Left lung (tissue), 10 donors: ENCODE data around the gene SRRT. TPM values are rescaled to one million over a fixed set of nuclear protein-coding genes. Genes with fewer than 3 reads are reported as not detected.
"Not testable (repeated sequence)": the region's sequence is repeated elsewhere in the genome, so short reads cannot be mapped to it uniquely, and the experiment has no call there.

Experiments used
- ATAC-seq: fragments of 200-7000 bp; cut with Tn5 transposase; one replicate; pipeline ENCODE4 v1.9.1; 2020; ENCODE audit warnings: moderate library complexity
- DNase-seq, 4 donors: peaks; one replicate each; pipeline ENCODE4 v3.0.0-alpha.2; 2013 to 2020
- H3K27ac ChIP-seq, 2 donors: fragments of 200-600 bp; sonication (generic) in 1 of 2; one replicate each; pipeline versions ENCODE4 v1.5.0 to v1.8.0; 2020 to 2021
- H3K27me3 ChIP-seq, 2 donors: fragments of 200-600 bp; sonication (generic) in 1 of 2; one replicate each; pipeline versions ENCODE4 v1.5.0 to v1.8.0; 2020 to 2021
- H3K36me3 ChIP-seq, 2 donors: fragments of 200-600 bp; sonication (generic) in 1 of 2; one replicate each; pipeline versions ENCODE4 v1.5.0 to v1.8.0; 2020 to 2021
- H3K4me1 ChIP-seq, 2 donors: fragments of 200-600 bp; one replicate each; pipeline ENCODE4 v1.8.0; 2021
- H3K4me3 ChIP-seq, 2 donors: fragments of 200-600 bp; sonication (generic) in 1 of 2; one replicate each; pipeline versions ENCODE4 v1.5.0 to v1.8.0; 2020 to 2021; ENCODE audit warnings: mild to moderate bottlenecking in 1 of 2
- H3K9me3 ChIP-seq, 2 donors: fragments of 200-600 bp; sonication (generic) in 1 of 2; one replicate each; pipeline versions ENCODE4 v1.5.0 to v1.8.0; 2020 to 2021
- intact Hi-C, 2 donors: fragments of 100-400 bp; cut with DNase I; formaldehyde crosslinking; loops; one replicate each; pipeline versions ENCODE4 v1.11.2 to v1.14.2; 2022
- polyA plus RNA-seq, 6 donors: library from polyadenylated mRNA; unstranded; fragments of 120-200 nt; gene quantifications; one replicate each; pipeline ENCODE4 v1.2.1, GENCODE V29; 2013; ENCODE audit not compliant: insufficient read length in 6 of 6
- total RNA-seq, 2 donors: library from RNA; stranded (reverse); fragmentation: NEBNext Ultra II Directional; extraction: Animal tissue kit (Norgen Biotek cat#: 25700); gene quantifications; one replicate each; pipeline ENCODE4 v1.2.1, GENCODE V29; 2021
- TF ChIP-seq, protein P1 (sequence below), 2 donors: fragments of 200-600 bp; sonication (generic) in 1 of 2; IDR thresholded peaks; one replicate each; pipeline versions ENCODE4 v1.5.0 to v1.8.0; 2021; ENCODE audit warnings: antibody characterized with exemption in 2 of 2
- donor health status: DM: no; HTN: yes; CAD: no.
- donor health status: DM: no; HTN: no; CAD: no.

The SRRT gene
- total and polyA plus RNA-seq, 8 donors: 91.4 to 232 (median 166) TPM

DNA sequence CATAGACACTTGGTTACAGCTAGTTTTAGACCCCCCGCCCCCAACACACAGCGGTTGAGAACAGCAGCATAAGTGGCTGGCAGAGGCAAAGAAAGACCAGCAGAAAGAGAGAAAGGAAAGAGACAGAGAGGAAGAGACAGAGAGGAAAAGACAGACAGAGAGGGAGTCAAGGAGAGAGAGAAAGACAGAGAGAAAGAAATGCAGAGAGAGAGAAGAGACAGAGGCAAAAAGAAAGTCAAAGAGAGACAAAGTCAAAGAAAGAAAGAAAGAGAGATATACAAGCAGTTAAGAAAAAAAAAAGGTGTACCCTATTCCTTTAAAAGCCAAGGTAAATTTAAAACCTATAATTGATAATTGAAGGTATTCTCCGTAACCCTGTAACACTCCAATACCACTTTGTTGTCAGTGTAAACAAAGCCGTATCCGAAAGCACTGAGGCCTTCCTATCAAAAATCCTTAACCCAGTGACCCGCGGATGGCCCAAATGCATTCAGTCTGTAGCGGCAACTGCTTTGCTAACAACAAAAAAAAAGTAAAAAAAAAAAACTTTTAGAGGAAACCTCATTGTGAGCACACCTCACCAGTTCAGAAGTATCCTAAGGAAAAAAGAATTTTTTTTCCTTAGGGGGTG is 34.3 kb upstream of the SRRT start:
- DNase-seq (no peak), ATAC-seq (no peak)
- TF ChIP-seq, protein P1, sequence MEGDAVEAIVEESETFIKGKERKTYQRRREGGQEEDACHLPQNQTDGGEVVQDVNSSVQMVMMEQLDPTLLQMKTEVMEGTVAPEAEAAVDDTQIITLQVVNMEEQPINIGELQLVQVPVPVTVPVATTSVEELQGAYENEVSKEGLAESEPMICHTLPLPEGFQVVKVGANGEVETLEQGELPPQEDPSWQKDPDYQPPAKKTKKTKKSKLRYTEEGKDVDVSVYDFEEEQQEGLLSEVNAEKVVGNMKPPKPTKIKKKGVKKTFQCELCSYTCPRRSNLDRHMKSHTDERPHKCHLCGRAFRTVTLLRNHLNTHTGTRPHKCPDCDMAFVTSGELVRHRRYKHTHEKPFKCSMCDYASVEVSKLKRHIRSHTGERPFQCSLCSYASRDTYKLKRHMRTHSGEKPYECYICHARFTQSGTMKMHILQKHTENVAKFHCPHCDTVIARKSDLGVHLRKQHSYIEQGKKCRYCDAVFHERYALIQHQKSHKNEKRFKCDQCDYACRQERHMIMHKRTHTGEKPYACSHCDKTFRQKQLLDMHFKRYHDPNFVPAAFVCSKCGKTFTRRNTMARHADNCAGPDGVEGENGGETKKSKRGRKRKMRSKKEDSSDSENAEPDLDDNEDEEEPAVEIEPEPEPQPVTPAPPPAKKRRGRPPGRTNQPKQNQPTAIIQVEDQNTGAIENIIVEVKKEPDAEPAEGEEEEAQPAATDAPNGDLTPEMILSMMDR (IDR thresholded peaks at IDR 0.05): no peak
- Histone ChIP-seq H3K27me3 (no peaks in the 10 kb centered on the region), H3K4me3 (no peak overlapping the region), H3K4me1 (peaks cover 6 to 19% of the 10 kb centered on the region in 2 donors), H3K9me3 (no peaks in the 10 kb centered on the region), H3K27ac (no peak overlapping the region), H3K36me3 (no peaks in the 10 kb centered on the region)
- intact Hi-C loops: no loop called here

DNA sequence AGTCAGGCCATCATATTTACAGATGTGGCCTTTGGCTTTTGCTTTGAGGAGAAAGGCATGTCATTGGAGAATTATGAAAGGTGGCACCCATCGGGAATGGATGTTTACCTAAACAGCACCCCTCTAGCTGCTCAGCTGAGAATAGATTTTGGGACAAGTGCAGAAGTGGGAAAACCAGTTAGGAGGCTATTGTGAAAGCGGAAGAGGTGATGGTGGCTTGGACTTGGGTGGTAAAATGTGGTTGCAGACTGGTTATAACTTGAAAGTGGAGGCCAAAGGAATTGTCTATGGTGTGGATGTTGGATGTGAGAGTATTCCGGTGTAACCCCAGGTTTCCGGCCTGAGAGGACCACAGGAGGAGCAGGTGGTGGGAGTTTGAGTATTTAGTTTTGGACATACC is 27.5 kb upstream of the SRRT start:
- H3K4me1 ChIP-seq: peaks cover 0 to 8% of the 10 kb centered on the region in 2 donors
- intact Hi-C loops: no loop called here
- no peaks in the 10 kb centered on the region for H3K9me3 ChIP-seq
- no peaks in the 10 kb centered on the region for H3K36me3 ChIP-seq
- ATAC-seq (no peak), DNase-seq (no peak)
- TF ChIP-seq, protein P1 (IDR thresholded peaks at IDR 0.05): no peak
- no peak overlapping the region for H3K4me3 ChIP-seq
- no peak overlapping the region for H3K27ac ChIP-seq
- H3K27me3 ChIP-seq: no peaks in the 10 kb centered on the region

DNA sequence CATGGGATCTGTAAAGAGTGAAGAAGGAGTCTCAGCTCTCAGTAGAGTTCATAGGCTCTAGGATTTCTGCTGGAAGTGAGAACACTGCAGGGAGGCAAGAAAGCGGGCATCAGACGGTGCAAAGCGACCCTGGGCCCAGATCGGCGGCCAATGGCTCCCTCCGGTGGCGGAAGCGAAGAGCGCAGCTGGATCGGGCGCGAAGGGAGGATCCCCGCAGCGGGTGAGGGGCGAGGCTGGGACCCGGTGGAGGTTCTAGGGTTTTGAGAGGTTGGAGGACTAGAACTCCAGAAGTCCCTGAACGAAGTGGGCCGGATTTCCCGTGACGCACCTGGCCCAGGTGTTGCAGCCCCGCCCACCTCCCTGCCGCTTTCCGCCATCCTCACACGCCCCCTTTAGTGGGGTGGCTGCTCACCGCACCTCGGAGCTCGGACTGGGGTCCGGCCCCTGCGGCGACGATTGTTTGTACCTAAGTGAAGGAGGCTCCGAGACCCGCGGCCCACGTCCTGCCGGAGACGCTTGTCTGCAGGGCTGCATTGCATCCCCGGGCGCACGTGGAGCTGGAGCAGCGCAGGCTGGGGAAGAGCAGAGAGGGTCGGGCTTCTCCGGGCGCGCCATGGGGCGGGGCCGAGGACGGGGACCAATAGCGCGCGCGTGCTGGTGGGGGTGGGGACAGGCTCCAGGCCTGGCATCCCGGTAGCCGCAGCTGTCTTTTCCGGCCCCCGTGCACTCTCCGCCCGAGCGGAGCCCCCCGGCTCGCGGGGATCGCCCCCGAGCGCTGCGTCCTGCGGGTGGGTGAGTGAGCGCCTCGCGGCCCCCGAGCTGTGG is 22.6 kb upstream of the SRRT start, which contains the start of gene SLC12A9:
Gene SLC12A9, plus strand, starts transcription at position 666 of the 825 bp plus-strand sequence. CDS start 1,485 bp downstream, outside the sequence.
- Histone ChIP-seq H3K27me3 (no peaks in the 10 kb centered on the region), H3K36me3 (peaks cover 0 to 22% of the 10 kb centered on the region in 2 donors), H3K27ac (peak within 1 kb of the TSS in 1 of 2 donors; percentile 87), H3K4me1 (peaks cover 0 to 26% of the 10 kb centered on the region in 2 donors), H3K9me3 (no peaks in the 10 kb centered on the region), H3K4me3 (peak within 1 kb of the TSS; percentile 86 to 87)
- ATAC-seq (peak; percentile 100), DNase-seq (peak; percentile 89 to 98 (median 94))
- intact Hi-C loops: loop anchor here in 1 of 2 donors (5.0 to 10.0 kb wide), 2 partner anchors 50 to 147 kb away; partner anchors contain the start of gene POP7
- TF ChIP-seq, protein P1 (IDR thresholded peaks at IDR 0.05): peak; percentile 88 to 92

DNA sequence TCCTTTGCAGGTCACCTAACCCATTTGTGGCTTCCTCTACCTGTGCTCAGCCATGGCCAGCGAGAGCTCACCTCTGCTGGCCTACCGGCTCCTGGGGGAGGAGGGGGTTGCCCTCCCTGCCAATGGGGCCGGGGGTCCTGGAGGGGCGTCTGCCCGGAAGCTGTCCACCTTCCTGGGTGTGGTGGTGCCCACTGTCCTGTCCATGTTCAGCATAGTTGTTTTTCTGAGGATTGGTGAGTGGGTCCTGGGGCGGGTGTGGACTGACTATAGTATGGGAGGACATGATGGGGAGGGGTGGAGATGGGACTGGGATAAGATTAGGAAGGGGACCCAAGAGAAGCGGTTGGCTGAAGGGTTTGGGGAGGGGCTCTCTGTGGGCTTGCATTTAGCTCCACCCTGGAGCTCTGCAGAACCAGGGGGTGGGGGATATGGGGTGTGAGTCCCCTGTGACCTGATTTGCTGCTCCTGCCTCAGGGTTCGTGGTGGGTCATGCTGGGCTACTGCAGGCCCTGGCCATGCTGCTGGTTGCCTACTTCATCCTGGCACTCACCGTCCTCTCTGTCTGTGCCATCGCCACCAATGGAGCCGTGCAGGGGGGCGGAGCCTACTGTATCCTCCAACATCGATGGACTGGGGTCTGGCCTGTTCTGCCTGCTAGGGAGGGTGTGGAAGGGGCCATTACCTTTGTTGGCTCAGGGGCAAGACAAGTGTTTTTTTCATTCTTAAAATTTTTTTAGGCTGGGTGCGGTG is 20.6 kb upstream of the SRRT start:
- TF ChIP-seq, protein P1 (IDR thresholded peaks at IDR 0.05): no peak
- H3K4me1 ChIP-seq: peaks cover 0 to 26% of the 10 kb centered on the region in 2 donors
- intact Hi-C loops: loop anchor here in 1 of 2 donors (5.0 to 10.0 kb wide), 2 partner anchors 52 to 150 kb away; partner anchors contain the start of gene POP7
- no peak overlapping the region for H3K27ac ChIP-seq
- DNase-seq (no peak), ATAC-seq (no peak)
- peaks cover 0 to 42% of the 10 kb centered on the region in 2 donors for H3K36me3 ChIP-seq
- H3K27me3 ChIP-seq: no peaks in the 10 kb centered on the region
- peak overlapping the region in 1 of 2 donors; percentile 86 for H3K4me3 ChIP-seq
- no peaks in the 10 kb centered on the region for H3K9me3 ChIP-seq

DNA sequence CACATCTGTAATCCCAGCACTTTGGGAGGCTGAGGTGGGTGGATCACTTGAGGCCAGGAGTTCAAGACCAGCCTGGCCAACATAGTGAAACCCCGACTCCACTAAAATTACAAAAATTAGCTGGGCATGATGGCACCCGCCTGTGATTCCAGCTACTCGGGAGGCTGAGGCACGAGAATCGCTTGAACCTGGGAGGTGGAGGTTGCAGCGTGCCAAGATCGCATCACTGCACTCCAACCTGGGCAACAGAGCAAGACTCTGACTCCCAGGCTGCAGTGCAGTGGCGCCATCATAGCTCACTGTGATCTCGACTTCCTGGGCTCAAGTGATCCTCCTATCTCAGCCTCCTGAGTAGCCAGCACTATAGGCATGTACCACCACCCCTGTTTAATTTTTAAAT is 20.0 kb upstream of the SRRT start:
- H3K4me1 ChIP-seq: peaks cover 0 to 26% of the 10 kb centered on the region in 2 donors
- H3K27me3 ChIP-seq, DNase-seq, H3K4me3 ChIP-seq, H3K27ac ChIP-seq, H3K9me3 ChIP-seq, ATAC-seq: not testable (repeated sequence)
- intact Hi-C loops: loop anchor here in 1 of 2 donors (5.0 to 10.0 kb wide), 2 partner anchors 53 to 150 kb away; partner anchors contain the start of gene POP7
- peaks cover 0 to 48% of the 10 kb centered on the region in 2 donors for H3K36me3 ChIP-seq
